SKM-1 treated with dmso at 0.1 percent for 144 hours (cell line): ENCODE measurements around the gene DSC1.

Experiments
- DNase-seq: peaks from one replicate; lab custom pipeline; 2025; ENCODE audit not compliant: unreplicated experiment; lab: John Stamatoyannopoulos, UW

The DSC1 gene

DNA sequence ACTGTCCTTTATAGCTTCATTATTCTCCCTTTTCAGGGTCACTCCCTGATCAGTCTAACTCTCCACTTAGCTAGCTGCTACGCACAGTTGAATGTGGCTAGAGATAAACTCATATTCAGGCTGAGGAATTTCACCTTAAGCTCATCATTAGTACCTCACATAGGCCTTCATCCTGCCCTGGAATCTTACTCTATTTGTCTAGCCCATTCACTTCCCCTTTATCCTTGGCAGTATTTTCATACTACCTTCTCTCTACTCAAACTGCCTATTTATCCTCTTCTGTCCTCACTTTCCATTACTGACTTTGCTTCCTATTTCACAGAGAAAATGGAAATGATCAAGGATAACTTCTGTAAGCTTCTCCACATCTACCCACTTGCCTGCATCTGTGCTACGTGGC, 49.9 kb downstream of the DSC1 start:
- no peak for DNase-seq

DNA sequence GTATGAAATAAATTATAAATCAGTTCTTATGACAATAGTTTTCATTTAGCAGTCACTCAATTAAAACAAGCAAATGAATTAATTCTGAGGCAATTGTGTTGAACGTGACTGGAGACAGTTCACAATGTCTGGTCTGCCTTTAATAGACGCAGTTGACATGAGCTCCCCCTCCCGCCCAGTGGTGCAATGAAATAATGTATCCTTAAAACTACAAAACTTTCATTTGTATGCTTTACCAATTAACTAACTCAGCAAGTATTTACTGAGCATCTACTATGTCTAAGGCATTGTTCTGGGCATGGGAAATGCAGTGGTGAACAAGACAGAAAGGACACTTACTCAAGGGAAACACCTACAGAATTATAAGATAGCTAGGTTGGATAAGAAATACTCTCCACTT, 56.9 kb downstream of the DSC1 start:
- no peak for DNase-seq

DNA sequence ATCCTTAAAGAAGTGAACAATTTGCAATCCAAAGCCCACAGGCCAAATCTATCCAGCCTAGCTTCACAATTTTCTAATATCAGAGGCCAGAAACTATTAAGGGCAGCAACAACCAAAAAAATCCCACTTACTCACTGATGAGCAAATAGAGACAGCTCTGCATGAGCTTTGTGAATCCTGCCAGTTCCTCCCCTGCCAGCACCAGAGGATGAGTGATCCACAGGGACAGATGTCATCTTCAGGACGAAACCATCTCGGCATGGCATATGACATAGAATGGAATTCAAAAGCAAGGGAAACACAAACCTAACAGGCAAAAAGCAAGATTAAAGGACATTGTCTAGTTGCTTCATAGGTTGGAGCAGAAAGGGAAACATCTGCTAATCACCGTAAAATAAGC, 58.2 kb downstream of the DSC1 start:
- DNase-seq: no peak

DNA sequence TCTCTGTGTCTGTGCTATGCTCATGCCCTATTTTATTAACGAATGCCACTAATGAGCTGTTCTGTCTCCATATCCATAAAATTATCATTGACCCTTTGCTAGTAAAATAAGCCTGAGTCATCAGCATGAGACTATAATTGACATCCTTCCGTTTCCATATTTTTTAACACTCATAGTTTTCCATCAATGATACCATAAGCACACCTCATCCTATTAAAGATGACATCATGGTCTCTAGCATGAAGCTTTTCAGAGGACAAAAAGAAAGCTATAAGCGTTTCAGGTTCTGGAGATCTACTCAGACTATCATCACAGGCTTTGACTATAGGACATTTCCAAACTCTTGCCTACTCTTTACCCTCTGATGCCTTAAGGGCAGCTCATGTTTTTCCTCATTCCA, 59.2 kb downstream of the DSC1 start:
- DNase-seq: no peak

DNA sequence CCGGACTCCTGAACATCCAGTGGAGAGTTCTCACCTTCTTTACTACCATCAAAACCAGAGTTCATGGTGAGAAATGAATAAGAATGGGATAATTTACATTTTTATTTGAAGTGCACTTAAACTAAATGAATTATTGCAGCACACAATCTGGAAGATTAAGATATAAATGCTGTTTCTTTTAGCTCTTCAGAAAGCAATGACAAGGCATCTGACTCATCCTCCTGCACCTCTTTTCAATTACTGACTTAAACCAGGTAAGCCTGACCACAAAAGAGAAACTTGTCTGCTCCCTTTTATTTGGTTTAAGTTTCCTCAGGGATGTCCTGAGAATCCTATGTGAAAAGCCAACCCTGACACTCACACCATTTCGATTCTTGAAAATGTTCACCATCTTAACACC, 59.7 kb downstream of the DSC1 start:
- DNase-seq: no peak

DNA sequence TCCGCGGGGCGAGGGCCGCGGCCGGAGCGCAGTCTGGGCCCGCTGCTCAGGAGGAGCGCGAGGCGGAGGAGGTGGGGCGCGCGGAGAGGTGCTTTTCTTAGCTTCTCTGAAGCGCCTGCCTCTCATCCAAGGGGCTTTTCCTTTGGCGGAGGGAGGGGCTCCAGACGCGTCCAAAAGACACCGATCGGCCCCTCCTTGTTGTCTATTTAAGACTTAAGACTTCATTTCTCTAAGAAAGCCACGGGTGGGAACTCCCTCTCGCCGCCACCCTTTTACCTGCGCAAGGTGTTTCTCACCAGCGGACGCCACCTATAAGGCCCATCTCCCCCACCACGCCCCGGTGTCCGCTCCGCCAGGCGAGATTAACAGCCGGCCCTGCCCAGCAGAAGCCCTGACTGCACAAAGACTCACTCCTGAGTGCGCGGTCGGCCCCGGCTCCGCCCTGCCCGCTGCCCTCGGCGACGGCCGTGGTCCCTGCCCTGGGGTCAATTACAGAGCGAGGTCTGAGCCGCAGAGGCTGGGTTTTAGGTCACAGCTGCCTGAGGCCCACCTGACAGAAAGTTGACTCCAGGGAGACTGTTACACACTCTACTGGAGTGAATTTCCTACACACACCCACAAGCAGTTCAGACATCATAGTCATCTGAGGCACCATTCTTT, 60.5 kb downstream of the DSC1 start, which contains the start of gene DSC2:
Gene DSC2 (minus strand): TSS at position 397 of the 660 bp plus-strand sequence. CDS start 450 bp downstream, outside the sequence.
- DNase-seq: peak; percentile 7

DNA sequence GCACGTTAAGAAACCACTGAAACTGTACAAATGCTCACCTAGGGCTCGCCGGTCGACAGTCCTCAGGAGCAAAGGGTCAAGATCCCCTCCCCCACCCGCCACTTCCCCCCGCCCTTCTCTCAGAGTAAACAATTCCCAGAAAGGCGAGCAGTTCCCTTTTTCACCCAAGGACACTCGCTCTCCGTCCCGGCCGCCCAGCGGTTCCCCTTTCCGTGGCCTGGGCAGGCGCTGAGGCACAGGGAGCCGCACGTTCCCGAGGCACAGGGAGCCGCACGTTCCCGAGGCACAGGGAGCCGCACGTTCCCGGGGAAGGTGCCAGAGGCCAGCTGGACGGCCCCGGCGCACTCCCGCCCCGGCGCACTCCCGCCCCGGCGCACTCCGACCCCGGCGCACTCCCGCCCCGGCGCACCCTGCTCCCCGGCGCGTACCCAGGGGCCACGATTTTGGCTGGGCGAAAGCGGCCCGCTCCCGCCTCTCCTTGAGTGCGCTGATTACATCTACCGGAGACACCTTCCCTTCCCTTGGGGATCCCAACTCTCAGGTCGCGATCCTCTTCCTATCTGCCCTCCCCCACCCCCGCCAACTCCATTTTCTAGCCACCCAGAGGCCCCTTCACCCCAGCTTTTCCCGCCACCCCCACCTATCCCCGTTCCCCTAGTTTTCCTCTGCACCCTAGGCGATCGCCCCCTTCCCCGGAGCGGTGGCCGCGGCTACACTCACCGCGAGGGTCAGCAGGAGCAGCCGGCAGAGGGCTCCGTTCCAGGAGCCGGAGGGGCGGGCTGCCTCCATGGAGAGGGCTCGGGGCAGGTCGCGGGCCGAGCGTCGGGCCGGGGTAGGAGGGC, 61.3 kb downstream of the DSC1 start:
- peak; percentile 67 for DNase-seq

DNA sequence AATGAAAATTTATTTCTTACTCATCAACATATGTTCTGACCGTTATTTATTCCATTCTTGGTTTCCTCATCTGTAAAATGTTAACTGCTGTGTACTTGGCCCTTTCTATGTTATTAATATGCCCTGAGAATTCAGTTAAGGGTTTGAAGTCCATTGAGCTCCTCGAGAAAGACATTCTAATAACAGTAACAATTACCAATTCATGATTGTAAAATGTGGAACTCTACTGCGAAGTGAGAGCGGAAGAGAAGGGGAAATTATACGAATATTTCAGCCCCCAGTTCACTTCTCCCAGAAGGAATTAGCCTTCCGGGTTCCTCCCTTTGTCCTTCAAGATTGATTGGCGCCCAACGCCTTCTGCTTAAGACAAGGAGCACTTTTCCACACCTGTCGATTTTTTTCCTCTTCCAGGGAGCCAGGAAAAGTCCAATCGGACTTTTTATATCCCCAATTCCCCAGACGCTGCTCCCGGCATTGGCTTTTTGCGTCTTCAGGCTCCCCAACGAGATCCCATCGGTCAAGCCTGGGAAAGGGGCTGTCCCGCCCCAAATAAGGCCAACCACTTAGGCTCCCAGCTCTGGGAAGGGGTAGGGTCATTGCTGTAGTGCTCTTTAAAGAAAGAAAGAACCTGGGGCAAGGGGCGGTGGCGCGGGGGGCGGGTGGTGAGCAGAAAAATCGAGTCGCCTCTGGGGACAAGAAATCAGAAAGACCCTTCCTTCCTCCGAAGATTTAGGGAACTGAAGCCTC, 62.0 kb downstream of the DSC1 start:
- no peak for DNase-seq

DNA sequence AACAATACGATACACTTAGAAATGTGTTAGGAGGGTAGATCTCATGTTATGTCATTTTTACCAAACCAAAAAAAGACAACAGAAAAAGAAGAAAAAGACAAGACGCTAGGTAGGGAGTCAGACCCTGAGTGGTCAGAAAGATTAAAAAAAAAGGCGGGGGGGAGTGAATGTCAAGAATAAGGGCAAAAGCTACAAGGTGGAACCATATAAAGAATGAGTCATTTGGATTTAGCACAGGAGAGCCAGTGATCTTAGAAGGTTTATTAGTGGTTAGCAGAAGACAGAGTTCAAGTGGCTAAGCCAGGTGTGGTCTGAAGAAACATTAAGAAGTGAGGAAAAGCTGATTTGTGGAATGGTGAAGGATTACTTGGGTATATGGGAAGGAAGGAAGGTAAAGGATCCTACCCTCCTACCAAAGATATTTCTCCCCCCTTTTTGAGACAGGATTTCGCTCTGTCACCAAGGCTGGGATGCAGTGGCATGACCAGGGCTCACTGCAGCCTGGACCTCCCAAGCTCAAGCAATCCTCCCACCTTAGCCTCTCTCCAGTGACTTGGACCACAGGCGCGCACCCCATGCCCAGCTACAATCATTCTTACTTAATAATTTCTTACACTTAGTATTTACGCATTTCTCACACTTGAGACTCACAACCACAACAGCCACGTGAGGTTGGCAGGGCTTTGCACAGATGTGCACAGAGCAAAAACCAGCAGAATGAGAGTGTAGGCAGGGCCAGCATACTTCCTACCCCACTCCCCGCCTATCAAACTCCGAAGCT, 63.0 kb downstream of the DSC1 start:
- no peak for DNase-seq

DNA sequence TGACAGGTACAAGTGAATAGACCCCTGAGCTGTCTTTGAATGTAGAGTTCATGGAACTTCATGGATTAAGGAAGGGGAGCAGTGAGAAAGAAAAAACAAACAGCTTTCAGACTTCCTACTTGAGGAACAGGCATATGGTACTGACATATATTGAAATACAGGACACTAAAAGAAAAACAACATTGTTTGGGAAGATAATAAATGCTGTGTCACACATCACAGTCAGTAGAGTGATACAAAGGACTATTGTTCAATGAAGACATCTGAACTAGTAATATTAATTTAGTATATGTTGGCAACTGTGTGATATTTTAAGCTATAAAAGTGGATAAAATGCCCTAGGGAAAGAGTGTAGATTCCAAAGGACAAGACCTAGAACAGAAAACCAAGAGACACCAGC, 63.8 kb downstream of the DSC1 start:
- no peak for DNase-seq

DNA sequence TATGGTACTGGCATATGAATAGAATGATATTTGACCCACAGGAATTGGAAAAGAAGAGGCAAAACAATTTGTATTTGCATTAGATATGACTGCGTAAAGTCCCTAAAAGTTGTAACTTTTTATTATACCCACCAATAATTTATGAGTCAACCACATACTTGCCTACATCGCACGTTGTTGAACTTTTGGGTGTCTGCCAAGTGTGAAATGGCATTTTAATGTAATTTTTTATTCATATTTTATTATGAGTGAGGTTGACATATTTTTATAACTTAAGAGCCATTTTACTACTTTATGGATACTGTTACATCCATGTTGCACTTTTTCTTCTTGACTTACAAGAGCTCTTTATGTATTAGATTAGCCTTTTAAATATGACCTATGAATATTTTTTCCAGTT, 65.0 kb downstream of the DSC1 start:
- no peak for DNase-seq

DNA sequence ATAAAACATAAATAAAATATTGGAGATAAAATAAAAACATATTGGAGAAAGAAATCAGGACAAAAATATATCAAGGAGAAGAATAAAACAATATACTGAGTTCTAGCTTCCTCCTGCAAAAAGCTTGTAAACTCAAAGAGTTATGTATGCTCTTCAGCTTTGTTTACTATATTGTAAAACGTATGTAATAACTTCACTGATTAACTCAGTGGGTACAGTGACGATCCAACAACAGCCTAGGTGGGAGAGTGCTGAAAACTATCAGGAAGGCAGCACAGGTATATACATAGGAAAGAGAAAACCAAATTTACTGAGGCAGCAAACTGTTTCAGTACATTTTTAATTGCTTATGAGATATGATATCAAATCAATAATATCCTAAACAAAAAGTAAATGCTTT, 68.8 kb downstream of the DSC1 start:
- DNase-seq: no peak

DNA sequence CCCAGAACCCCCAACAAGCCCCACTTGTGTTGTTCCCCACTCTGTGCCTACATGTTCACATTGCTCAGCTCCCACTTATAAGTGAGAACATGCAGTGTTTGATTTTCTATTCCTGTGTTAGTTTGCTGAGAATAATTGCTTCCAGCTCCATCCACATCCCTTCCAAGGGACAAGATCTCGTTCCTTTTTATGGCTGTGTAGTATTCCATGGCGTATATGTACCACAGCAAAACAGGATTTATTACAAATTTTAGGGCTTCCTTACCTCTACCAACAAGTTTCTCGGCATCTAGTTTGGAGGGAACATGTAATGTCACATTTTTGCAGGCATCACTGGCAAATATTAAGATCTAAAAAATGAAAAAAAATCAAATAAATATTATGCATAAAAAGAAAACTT, 69.4 kb downstream of the DSC1 start:
- DNase-seq: no peak

DNA sequence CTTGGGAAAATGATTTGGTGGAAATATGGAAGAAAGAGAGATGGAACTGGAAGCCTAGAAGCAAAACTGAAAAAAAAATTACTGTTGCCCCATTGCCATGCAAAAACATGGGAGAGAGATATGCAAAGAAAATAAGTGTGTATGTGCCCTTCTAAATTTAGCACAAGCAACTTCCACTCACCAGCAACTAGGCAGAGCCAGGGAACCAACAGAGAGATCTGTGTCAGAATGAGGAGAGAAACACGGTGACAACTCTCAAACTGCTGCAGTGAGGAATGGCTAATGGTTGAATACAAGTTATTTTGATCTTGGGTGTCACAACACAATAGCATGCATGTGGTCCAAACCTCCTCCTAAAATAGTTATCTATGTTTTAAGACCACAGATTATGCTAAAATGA, 71.3 kb downstream of the DSC1 start:
- DNase-seq: no peak

DNA sequence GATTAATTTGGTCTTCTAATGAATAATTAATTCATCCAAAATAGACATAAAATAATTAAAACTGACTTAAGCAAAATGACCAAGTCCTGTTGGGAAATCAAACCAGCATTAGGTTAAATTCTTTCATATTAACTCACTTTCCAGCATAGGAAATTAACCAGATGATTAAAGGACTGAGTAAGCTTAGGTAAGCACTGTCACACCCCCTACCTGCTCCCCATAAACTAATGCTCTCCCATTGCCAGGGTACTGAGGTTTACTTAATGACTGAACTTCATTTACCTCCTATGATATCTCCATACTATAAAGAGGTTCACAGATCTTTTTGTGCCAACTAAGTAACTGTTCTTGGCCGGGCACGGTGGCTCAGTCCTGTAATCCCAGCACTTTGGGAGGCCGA, 74.1 kb downstream of the DSC1 start:
- DNase-seq: no peak

DNA sequence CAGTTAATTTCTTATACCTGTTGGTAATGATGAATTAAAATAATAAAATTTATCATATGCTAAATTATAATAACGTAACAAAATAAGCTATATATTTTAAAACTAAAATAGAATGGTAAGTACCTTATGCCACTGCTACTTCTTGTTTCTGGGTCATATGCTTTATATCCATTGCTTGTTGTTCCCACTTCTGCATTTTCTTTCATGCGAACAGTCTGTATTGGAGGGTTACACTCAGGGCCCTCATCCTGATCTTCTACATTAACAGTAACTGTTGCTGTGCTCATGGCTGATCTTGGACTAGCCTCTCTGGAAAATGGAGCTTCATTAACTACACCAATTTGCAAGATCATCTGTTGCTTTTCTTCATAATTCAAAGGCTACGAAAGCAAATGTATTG, 82.7 kb downstream of the DSC1 start:
- DNase-seq: no peak
